ENCODE data around the gene LRRC51.
"Not testable (repeated sequence)": the region's sequence is repeated elsewhere in the genome, so short reads cannot be mapped to it uniquely, and the experiment has no call there.

LRRC51 gene

GRCh38 chr11:72136684-72137262 lies 56.1 kb downstream of the LRRC51 start:
- Histone ChIP-seq H3K36me3 (no peaks in the 10 kb centered on the region), H3K4me3 (ENCODE audit: low read depth, low read length) (no peak overlapping the region), H3K4me1 (no peaks in the 10 kb centered on the region), H3K27me3 (no peaks in the 10 kb centered on the region; the same call in 1 of the 2 replicates), H3K9me3 (no peaks in the 10 kb centered on the region)
- TF ChIP-seq CTCF (IDR thresholded peaks at IDR 0.05; ENCODE audit: low read depth, low read length) = no peak
- no peak for DNase-seq

GRCh38 chr11:72138821-72139390 lies 58.3 kb downstream of the LRRC51 start:
- no peak for DNase-seq
- Histone ChIP-seq H3K27me3 (no peaks in the 10 kb centered on the region), H3K36me3 (no peaks in the 10 kb centered on the region), H3K4me1 (no peaks in the 10 kb centered on the region), H3K9me3 (no peaks in the 10 kb centered on the region), H3K4me3 (ENCODE audit: low read depth, low read length) (no peak overlapping the region)
- TF ChIP-seq CTCF (IDR thresholded peaks at IDR 0.05; ENCODE audit: low read depth, low read length) = no peak

GRCh38 chr11:72139500-72139899 lies 58.9 kb downstream of the LRRC51 start:
- no peak overlapping the region for H3K4me3 ChIP-seq (ENCODE audit: low read depth, low read length)
- H3K27me3 ChIP-seq = no peaks in the 10 kb centered on the region
- no peaks in the 10 kb centered on the region for H3K9me3 ChIP-seq
- TF ChIP-seq CTCF (IDR thresholded peaks at IDR 0.05; ENCODE audit: low read depth, low read length) = no peak
- no peak for DNase-seq
- no peaks in the 10 kb centered on the region for H3K36me3 ChIP-seq
- H3K4me1 ChIP-seq = no peaks in the 10 kb centered on the region

GRCh38 chr11:72140661-72141060 lies 60.0 kb downstream of the LRRC51 start:
- Histone ChIP-seq H3K4me3 (ENCODE audit: low read depth, low read length) (no peak overlapping the region), H3K9me3 (no peaks in the 10 kb centered on the region), H3K36me3 (no peaks in the 10 kb centered on the region), H3K4me1 (no peaks in the 10 kb centered on the region), H3K27me3 (no peaks in the 10 kb centered on the region)
- TF ChIP-seq CTCF (IDR thresholded peaks at IDR 0.05; ENCODE audit: low read depth, low read length) = no peak
- no peak for DNase-seq

- DNase-seq = no peak
Measured at GRCh38 chr11:72141066-72141465, 60.4 kb downstream of the LRRC51 start.

GRCh38 chr11:72142086-72142485 lies 61.4 kb downstream of the LRRC51 start:
- not testable (repeated sequence) for H3K4me1 ChIP-seq; H3K9me3 ChIP-seq; DNase-seq; H3K27me3 ChIP-seq; H3K36me3 ChIP-seq; H3K4me3 ChIP-seq (ENCODE audit: low read depth, low read length)

More at GRCh38 chr11:72141066-72141465, 60.4 kb downstream of the LRRC51 start:
- Histone ChIP-seq H3K27me3 (no peaks in the 10 kb centered on the region), H3K4me1 (no peaks in the 10 kb centered on the region), H3K9me3 (no peaks in the 10 kb centered on the region), H3K4me3 (ENCODE audit: low read depth, low read length) (no peak overlapping the region), H3K36me3 (no peaks in the 10 kb centered on the region)
- TF ChIP-seq CTCF (IDR thresholded peaks at IDR 0.05; ENCODE audit: low read depth, low read length) = no peak

GRCh38 chr11:72142543-72142942 lies 61.9 kb downstream of the LRRC51 start:
- H3K4me1 ChIP-seq; DNase-seq; H3K27me3 ChIP-seq; H3K36me3 ChIP-seq; H3K4me3 ChIP-seq (ENCODE audit: low read depth, low read length); H3K9me3 ChIP-seq: not testable (repeated sequence)

All from BE2C (cell line).